Left forelimb (tissue), 1 donor: ENCODE data around the gene BAZ1B.
"Not testable (repeated sequence)": the region's sequence is repeated elsewhere in the genome, so short reads cannot be mapped to it uniquely, and the experiment has no call there.

ENCODE experiments used
- DNase-seq: peaks from one replicate; pipeline ENCODE4 v3.0.0-alpha.2; 2018; ENCODE audit warnings: low spot score

BAZ1B gene

DNA sequence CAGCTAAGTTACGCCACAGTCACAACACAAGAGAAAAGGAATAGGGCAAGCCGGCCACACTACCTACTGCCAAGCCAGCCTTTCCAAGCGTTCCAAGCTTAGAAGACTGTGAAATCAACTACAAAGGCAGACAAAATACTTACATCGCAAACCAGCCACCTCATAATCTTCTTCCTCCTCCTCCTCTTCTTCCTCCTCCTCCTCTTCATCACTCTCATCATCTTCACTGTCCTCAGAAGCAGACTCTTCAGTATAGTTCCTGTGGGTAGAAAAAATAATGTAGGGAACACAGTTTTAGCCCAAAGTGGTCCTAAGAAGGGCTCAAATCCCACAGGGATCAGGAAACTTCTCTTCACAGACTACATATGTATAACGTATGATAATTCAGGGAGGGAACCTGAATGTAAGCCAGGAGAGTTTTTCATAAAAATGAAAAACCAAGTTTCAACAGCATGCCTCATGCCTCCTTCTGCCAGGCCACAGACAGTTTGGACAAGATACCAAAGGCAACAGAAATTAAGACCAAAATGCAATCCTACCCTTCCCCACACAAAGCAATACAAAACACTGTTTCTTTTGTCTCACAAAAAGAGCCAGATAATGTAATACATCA lies 74.9 kb downstream of the BAZ1B start:
- no peak for DNase-seq

DNA sequence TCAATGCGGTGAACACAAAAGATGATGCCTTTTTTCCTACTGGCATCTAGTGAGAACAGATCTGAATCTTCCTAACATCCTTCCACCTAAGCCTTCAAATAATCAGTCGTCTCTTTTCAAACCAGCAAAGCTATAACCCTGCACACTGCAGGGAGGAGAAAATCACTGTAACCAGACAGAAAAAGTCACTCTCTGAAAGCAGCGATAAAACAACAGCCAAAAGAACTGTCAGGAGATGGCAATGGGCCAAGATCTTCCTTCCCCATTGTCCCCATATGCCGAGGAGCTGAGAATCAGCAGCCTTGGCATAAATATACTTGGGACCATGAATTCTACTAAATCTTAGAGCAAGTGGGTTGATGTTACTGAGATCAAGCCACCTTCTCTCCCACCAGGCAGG lies 75.4 kb downstream of the BAZ1B start:
- no peak for DNase-seq

DNA sequence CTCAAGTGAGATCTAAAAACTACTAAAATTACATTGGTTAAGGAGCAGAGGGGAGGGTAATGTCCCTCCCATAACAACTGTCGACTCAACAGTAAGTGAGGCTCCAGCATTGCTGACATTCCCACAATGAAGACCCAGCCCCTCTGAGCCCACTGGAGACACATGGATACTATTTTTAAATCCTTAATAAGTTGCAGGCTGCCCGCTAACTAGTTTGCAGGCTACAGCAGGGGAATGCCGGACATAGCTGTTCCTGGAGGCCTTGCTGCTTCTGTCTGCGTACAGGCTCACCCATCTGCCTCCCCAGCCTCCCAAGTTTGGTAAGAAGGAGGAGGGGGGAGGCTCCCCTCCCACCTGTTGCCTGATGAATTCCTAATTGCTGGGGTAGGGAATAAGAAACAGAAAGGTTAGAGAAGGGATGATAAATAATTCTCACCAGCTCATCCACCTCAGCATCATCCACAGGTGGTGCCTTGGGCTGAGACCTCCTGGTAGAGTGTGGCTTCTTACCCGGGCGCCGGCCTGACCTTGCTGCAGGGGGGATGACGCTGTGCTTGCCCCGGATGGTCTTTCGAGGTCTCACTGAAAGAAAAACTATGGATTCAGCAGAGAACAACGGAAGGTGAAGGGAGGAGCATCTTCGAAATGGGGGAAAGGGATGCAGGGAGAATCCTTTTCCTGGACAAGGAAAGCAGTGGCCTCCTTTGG lies 78.4 kb downstream of the BAZ1B start:
- no peak for DNase-seq

DNA sequence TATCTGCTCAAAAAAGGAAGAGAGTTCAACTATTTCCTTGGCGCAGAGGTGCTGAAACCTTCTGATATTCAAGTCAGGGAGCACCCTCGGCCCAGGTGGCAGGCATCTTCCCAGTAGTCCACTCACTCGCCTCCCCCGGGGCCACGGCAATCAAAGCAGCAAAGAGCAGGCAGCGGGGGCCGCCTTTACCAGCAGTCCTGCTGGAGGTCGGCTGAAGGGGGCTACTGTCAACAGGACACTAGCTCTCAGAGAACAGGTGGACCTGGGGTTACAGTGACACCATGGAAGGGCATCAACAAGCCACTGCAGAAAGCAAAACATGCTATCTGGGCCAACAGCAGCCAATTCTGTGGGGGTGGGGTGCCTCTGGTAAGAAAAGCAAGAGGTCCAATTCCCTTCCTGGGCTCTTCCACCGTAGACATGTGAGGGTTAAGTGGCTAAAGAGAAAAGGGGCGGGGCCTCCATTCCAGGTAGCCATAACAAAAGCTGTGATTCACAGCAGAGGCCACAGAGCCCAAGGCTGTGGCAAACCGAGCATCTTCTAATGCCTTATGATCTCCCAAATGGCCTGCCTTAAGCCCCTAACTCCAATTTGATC lies 79.1 kb downstream of the BAZ1B start:
- DNase-seq = no peak

DNA sequence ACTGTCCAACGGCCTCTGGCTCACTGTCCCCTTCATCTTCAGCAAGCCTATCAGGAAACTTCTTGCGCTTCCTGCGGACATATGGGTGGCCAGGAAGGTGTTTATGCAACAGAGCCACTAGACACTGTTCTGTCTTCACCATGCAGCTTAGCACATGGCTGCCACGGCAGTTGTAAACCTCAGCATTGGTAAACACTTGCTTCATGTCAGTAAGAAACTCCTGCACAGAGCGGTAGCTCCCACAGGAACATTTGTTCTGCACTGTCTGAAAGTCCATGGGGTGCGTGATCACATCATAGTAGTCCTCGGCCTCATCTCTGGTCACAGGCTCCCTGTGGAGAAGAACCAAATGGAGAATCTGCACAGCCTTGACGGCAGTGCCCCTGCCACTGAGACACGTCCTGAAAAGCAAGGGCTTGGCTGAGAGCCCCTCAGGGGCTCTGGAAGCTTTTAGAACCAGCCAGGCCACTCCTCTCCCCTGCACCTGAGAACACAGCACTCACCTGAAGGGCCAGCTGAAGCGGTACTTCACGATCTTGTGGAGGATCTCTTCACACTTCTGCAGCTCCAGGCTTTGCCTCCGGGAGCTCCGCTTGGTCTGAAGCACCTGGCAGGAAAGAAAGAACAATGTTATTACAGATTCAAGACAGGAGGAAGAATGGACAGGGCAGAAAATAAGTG lies 79.7 kb downstream of the BAZ1B start:
- DNase-seq = no peak

DNA sequence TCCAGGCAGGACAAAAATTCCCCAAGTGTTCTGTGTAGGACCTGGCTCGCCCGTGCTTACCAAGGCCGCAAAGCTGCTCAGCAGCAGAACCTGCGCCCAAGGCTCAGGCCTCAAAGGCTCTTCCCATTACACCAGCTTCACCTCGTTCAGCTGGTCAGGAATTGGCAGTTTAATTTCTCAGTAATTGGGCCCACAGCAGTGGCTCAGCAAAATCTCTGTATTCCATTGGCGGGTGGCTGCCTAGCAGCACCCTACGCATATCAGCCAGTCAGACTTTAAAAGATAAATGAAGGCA lies 82.7 kb downstream of the BAZ1B start:
- no peak for DNase-seq

DNA sequence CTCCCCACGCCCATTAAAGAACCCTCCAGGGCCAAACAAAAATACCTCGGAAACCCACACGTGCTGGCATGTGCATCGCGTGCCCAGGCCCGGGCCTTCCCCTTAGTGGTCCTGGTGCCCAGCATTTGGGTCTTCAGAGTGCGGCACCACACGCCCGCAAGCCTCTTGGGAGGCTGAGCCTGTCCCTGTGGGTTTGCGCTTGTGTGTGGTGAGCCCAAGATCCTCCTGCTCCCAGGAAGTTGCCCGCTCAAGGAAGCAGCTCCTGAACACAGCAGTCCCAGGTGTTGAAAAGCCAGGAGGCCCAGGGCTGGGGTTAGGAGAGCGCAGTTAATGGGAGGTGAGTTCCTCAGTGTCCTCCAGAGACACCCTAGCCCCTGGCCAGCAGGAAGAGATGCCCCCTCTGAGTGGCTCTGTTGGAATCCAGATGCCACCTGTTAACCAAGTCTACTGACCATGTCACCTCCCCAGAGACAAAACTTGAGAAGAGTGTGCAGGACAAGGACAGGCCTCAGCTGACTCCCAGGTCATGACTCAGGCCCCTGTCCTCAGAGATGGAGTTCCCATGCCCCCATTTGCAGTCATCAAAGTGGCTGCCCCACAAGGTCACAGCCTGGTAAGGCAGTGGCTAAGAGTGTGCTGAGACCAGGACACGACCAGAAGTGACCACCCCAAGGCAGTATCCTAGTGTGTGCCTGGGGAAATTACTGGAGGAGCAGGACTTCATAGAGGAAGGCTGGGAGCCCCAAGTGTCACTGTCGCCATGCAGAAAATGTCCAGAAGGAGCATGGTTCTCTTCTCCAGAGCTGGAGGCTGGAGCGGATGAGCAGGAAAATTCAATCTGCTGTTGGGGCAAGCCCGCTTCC lies 83.3 kb downstream of the BAZ1B start:
- no peak for DNase-seq

DNA sequence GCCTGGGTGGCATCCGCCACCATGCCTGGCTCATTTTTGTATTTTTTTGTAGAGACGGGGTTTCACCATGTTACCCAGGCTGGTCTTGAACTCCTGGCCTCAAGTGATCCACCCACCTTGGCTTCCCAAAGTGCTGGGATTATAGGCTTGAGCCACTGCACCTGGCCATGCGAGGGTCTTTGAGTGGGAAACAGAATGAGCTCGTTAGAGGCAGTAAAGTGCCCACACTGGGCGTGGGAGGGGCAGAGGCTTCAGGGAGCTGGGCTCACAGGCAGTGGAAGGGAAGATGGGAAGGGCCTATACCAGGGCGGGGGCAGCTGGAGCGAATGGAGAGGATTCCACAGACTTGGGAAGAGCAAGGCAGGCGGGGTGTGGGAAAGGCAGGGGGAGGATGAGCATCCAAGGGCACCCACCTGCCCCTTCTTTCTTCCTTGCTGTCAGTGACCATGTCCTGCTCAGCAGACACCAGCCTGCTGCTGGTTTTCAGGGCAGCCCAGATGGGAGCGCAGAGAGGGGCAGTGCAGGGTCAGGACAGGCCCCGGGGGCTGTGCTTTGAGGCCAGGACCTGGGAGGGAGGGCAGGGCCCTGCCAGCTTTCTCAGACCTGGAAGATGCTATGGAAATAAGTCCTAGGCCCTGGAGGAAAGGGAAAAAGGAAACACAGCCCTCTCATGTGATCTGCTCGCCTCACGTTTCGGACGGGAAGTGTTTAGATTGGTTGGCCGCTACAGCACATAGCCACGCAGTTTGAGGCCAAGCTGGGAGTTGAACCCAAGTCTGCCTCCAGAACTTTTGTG lies 84.3 kb downstream of the BAZ1B start:
- no peak for DNase-seq

DNA sequence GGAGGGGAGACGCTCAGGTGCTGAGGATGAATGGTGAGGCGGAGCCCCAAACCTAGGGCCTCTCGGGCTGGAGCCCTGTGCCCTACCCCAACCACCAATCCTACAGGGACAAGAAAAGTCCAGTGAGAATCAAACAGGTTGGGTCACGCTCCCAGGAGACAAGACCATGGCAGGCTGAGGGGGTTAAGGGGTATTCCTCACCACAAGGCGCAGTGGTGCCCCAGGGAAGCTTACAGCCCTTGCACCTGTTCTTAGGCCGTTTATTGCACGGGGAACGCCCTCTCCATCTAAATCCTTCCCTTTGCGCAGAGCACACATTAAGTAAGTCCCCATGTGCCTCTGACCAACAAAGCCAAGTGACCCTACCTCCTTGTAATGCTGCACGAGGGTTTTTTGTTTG lies 85.0 kb downstream of the BAZ1B start:
- DNase-seq = no peak

DNA sequence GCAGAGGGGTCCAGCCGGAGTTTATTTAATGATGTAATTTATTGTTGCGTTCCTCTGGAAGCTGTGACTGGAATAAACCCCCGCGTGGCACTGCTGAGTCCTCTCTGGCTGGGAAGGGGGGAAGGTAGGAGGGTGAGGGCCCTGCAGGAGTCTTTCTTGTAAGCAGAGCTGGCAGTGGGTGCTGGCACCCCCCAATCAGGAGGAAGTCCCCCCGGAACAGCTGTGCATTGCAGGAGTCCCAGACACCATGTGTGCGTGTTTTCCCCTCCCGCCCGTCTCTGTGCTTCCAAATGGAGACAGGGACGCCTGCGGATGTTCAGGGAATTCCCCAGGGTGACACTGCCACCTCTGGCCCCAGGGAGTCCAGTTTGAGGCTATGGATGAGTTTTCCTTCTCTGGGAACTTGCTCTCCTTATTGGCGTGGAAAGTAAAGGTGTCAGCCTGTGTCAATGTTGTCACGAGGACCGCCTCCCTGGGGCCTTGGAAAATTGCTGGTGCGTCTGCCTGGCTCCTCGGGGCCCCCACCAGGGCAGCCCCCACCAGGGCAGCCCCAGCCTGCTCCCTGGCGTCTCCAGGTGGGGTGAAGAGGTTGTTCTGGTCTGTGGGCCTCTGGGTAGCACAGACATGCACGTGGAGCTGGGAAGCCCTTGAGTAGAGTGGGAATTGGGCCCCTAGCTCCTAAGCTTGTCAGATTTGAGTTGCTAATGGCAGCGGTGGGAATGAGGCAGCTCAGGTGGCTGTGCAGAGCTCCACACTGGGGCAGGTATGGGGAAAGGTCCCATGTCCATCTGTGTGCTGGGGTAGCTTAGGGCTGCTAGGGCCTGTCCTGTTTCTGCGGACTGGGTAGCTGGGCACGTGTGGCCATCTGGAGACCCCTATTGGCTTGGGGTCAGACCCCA lies 85.8 kb downstream of the BAZ1B start:
- DNase-seq = no peak

DNA sequence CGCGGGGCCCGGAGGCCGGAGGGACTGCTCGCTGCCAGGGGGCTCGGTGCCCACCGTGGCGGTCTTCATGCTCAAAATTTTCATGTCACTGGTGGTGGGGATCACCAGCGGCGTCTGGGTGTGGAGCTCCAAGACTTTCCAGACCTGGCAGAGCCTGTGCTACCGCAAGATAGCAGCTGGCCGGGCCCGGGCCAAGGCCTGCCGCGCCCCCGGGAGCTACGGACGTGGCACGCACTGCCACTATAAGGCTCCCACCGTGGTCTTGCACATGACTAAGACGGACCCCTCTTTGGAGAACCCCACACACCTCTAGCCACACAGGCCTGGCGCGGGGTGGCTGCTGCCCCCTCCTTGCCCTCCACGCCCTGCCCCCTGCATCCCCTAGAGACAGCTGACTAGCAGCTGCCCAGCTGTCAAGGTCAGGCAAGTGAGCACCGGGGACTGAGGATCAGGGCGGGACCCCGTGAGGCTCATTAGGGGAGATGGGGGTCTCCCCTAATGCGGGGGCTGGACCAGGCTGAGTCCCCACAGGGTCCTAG lies 86.6 kb downstream of the BAZ1B start:
- DNase-seq = no peak

DNA sequence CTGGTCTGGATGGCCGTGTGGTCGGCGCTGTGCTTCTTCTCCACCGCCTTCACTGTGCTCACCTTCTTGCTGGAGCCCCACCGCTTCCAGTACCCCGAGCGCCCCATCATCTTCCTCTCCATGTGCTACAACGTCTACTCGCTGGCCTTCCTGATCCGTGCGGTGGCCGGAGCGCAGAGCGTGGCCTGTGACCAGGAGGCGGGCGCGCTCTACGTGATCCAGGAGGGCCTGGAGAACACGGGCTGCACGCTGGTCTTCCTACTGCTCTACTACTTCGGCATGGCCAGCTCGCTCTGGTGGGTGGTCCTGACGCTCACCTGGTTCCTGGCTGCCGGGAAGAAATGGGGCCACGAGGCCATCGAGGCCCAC lies 87.4 kb downstream of the BAZ1B start:
- no peak for DNase-seq

DNA sequence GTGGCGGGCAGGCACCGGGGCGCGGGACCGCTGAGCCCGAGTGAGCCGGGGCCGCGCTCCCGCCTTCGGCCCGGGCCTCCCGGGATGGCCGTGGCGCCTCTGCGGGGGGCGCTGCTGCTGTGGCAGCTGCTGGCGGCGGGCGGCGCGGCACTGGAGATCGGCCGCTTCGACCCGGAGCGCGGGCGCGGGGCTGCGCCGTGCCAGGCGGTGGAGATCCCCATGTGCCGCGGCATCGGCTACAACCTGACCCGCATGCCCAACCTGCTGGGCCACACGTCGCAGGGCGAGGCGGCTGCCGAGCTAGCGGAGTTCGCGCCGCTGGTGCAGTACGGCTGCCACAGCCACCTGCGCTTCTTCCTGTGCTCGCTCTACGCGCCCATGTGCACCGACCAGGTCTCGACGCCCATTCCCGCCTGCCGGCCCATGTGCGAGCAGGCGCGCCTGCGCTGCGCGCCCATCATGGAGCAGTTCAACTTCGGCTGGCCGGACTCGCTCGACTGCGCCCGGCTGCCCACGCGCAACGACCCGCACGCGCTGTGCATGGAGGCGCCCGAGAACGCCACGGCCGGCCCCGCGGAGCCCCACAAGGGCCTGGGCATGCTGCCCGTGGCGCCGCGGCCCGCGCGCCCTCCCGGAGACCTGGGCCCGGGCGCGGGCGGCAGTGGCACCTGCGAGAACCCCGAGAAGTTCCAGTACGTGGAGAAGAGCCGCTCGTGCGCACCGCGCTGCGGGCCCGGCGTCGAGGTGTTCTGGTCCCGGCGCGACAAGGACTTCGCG lies 88.0 kb downstream of the BAZ1B start:
- no peak for DNase-seq

DNA sequence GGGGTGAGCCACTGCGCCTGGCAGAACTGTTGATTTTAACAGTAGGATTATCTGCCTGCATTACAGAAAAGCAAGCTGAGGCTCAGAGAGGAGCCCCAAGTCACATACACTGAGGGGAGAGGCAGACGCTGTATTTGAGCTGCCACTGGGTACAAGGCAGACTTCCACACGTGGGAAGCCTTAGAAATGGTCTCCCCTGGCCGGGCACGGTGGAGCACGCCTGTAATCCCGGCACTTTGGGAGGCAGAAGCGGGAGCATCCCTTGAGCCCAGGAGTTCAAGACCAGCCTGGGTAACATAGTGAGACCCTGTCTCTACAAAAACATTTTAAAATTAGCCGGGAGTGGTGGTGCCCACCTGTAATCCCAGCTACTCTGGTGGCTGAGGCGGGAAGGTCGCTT lies 89.4 kb downstream of the BAZ1B start:
- DNase-seq = no peak

DNA sequence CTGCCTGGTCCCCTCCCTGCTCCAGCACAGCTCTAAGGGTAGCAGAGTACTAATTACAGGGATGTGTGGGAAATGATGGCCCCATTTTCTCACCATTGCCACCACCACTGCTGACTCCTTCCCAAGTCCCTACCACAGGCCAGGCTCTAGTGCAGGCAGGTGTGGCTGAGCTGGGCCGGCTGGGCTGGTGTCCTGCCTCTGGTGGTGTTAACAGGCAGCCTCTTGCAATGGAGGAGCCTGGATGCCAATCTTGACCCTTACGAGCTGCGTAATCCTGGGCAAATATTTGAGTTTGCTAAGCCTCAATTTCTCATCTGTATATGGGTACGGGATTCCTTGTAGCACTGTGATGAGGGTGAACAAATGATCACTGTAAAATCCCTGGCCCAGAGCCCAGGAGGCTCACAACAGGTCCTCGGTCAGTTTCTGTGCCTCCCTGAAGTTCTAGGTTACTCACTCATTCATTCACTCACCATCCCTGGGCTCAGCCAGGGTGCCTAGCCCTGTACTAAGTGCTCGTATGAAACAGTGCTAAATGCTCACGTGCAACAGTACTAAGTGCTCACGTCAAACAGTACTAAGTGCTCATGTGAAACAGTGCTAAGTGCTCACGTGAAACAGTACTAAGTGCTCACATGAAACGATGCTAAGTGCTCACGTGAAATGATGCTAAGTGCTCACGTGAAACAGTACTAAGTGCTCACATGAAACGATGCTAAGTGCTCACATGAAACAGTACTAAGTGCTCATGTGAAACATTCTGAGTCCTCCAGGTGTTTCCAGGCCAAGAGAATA lies 90.9 kb downstream of the BAZ1B start:
- DNase-seq = no peak

DNA sequence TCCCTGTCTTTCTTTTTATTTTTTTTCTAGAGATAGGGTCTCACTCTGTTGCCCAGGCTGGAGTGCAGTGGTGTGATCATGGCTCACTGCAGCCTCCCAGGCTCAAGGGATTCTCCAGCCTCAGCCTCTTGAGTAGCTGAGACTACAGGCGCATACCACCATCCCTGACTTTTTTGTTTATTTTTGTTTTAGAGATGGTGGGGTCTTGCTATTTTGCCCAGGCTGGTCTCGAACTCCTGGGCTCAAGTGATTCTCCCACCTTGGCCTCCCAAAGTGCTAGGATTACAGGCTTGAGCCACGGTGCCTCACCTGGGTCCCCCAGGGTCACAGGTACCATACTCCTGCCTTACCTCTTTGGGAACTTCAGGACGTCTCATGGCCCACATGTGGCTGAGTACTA lies 91.6 kb downstream of the BAZ1B start:
- DNase-seq = not testable (repeated sequence)

DNA sequence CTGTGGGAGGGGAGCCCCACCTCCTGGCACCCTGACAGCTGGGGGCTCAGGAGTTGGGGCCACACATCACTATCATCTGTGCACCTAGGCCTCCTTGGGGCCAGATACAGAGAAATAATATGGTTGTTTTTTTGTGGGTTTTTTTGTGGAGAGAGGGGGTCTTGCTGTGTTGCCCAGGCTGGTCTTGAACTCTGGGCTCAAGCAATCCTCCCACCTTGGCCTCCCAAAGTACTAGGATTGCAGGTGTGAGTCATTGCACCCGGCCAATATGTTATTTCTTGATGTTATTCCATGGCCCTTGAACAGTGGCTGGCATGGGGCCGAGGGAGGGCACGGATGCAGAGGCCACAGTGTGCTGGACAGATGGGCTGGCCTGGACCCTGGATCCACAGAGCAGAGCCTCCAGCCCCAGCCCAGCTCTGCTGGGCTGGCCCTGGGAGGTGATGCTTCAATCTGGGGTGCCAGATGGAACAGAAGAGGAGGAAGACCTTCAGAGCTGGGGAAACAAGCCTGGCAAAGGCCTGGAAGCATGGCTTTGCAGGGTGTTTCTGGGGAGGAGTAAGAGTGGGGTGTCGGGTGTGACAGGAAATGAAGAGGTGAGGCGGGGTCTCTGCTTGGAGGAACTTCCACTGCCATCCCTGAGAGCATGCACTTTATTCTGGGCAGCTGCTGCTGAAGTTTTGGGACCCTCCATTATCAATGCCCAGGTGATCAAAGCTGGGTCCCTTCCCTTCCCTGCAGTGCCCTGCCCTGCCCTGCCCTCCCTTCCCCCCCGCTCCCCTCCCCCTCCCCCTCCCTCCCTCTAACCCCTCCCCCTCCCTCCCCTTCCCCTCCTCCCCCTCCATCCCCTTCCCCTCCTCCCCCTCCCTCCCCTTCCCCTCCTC lies 92.2 kb downstream of the BAZ1B start:
- DNase-seq = no peak

DNA sequence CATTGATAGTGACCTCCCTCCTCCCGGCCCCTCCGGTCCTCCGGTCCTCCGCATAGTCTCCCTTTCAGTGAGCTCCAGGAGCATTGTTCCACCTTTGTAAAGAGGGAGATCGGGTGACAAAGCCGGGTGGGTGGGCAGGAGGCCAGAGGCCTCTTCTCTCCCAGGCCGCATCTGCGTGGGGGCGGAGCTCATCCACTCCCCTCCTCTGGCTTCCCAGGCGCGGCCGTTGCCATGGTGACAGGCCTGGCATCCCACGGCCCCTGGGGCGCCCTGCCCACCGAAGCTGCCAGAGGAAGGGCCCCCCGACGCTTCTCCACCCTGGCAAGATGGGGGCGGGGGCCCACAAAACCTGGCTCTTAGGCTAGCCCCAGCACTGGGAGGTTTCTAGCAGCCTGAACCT lies 92.9 kb downstream of the BAZ1B start:
- DNase-seq = no peak
